Panc1 (cell line): Measurements from ENCODE around the gene SYT2. TPM values are rescaled to one million over a fixed set of nuclear protein-coding genes. Genes with fewer than 3 reads are reported as not detected.

Experiments
- ATAC-seq: fragments of 200-7000 bp; cut with Tn5 transposase; 2 replicates; pipeline ENCODE4 v1.9.1; 2020; ENCODE audit warnings: mild to moderate bottlenecking, moderate library complexity
- BruUV-seq: library from RNA; stranded (reverse); fragments of 400-500 nt; replicated peaks from 2 replicates; lab custom pipeline; 2021; lab: Mats Ljungman, UMichigan
- CTCF ChIA-PET: fragments of 300-600 bp; sonication (Branson Sonifier 250); formaldehyde crosslinking; loops from one replicate; lab custom pipeline; 2022; ENCODE audit warnings: antibody characterized with exemption; lab: Charles Lee
- POLR2A ChIA-PET: fragments of 300-600 bp; sonication (Branson Sonifier 250); formaldehyde crosslinking; loops from one replicate; lab custom pipeline; 2022; ENCODE audit warnings: antibody characterized with exemption; lab: Charles Lee
- DNase-seq: peaks from one replicate; pipeline ENCODE4 v3.0.0-alpha.2; 2010; ENCODE audit warnings: low read depth, low spot score
- H3K27ac ChIP-seq: 2 replicates; pipeline ENCODE4 v1.5.1; 2011; ENCODE audit warnings: mild to moderate bottlenecking, low read length, inconsistent platforms
- H3K27me3 ChIP-seq: fragments of 200-500 bp; sonication (Bioruptor generic); 2 replicates; pipeline ENCODE4 v1.6.0; 2014; ENCODE audit warnings: low read length, inconsistent platforms; ENCODE audit not compliant: control insufficient read depth, insufficient read depth
- H3K36me3 ChIP-seq: fragments of 200-500 bp; sonication (Bioruptor generic); 2 replicates; pipeline ENCODE4 v1.5.1; 2014; ENCODE audit warnings: inconsistent platforms, mild to moderate bottlenecking, low read length, moderate library complexity; ENCODE audit not compliant: control insufficient read depth, insufficient read depth
- H3K4me1 ChIP-seq: 2 replicates; pipeline ENCODE4 v1.5.1; 2011; ENCODE audit warnings: inconsistent platforms, mild to moderate bottlenecking, low read length, moderate library complexity; ENCODE audit not compliant: control insufficient read depth, insufficient read depth
- H3K4me3 ChIP-seq, 2 experiments: 2 replicates each; pipeline ENCODE4 v1.5.1; 2011 to 2012; ENCODE audit warnings: low read depth in 2 of 2, low read length in 2 of 2, mild to moderate bottlenecking in 2 of 2, inconsistent platforms in 1 of 2, moderate library complexity in 1 of 2
- H3K9me3 ChIP-seq: fragments of 200-500 bp; sonication (Bioruptor generic); 2 replicates; pipeline ENCODE4 v1.5.1; 2014; ENCODE audit warnings: low read depth, mild to moderate bottlenecking, inconsistent platforms, low read length, moderate library complexity; ENCODE audit not compliant: control insufficient read depth, insufficient read depth
- CTCF ChIP-seq: fragments of 450-650 bp; IDR thresholded peaks from 2 replicates; pipeline ENCODE4 v1.5.1; 2017; ENCODE audit warnings: mild to moderate bottlenecking
- POLR2AphosphoS5 ChIP-seq: IDR thresholded peaks from 2 replicates; pipeline ENCODE4 v1.6.1; 2012; ENCODE audit warnings: mild to moderate bottlenecking, low read depth, low read length, moderate library complexity
- REST ChIP-seq, 2 experiments: IDR thresholded peaks; 2 replicates each; pipeline ENCODE4 v1.6.1; 2011 to 2012; ENCODE audit warnings: low read depth in 2 of 2, control low read depth in 1 of 2, low read length in 1 of 2, mild to moderate bottlenecking in 1 of 2, moderate library complexity in 1 of 2; ENCODE audit not compliant: insufficient read depth in 1 of 2
- SIN3A ChIP-seq: IDR thresholded peaks from 2 replicates; pipeline ENCODE4 v1.6.1; 2012; ENCODE audit warnings: low read depth, mild to moderate bottlenecking, low read length, moderate library complexity, borderline replicate concordance; ENCODE audit not compliant: insufficient read depth
- TCF7L2 ChIP-seq: IDR thresholded peaks from 2 replicates; pipeline ENCODE4 v1.6.1; 2011; ENCODE audit warnings: mild to moderate bottlenecking, low read depth, low read length, inconsistent platforms
- in situ Hi-C: cut with HindIII; loops from 2 replicates; pipeline ENCODE4 v1.10.0; 2016; ENCODE audit warnings: low sequenced_read_pairs, low pct_unique_long_range_greater_than_20kb
- intact Hi-C: fragments of 100-400 bp; cut with micrococcal nuclease; formaldehyde crosslinking; loops from one replicate; pipeline ENCODE4 v1.10.0; 2022; ENCODE audit not compliant: unreplicated experiment
- total RNA-seq: library from RNA; stranded (reverse); gene quantifications from one replicate; pipeline ENCODE4 v1.2.1, GENCODE V29; 2021; ENCODE audit not compliant: unreplicated experiment

The SYT2 gene
- total RNA-seq, 1 experiment from 2014 or later: 0.03 TPM

- DNase-seq (no peak), ATAC-seq (no peak)
- POLR2A ChIA-PET: interaction anchor here (0.5 to 0.8 kb wide), 2 partner anchors 36 to 645 kb away, joined by 3 to 10 read pairs; no protein-coding TSS in a partner anchor
- CTCF ChIA-PET: no interaction called here
- TF ChIP-seq SIN3A (no peak), POLR2AphosphoS5 (no peak), CTCF (no peak), REST (IDR thresholded peaks at IDR 0.05; ENCODE audit: insufficient read depth in 1 of 2, low read depth in 2 of 2, low read length in 1 of 2) (no peak), TCF7L2 (no peak)
- in situ Hi-C loops (no loop called here), intact Hi-C loops (loop anchor here (10.0 kb wide), 2 partner anchors 104 to 244 kb away; no protein-coding TSS in a partner anchor)
- Histone ChIP-seq H3K4me1 (no peaks in the 10 kb centered on the region), H3K4me3 (no peak overlapping the region), H3K36me3 (peaks cover 69% of the 10 kb centered on the region), H3K27me3 (no peaks in the 10 kb centered on the region), H3K9me3 (no peaks in the 10 kb centered on the region), H3K27ac (no peak overlapping the region)
- no TSS peak for BruUV-seq
Observed at GRCh38 chr1:202750761-202751160, 40.5 kb upstream of the SYT2 start.

- Histone ChIP-seq H3K27ac (no peak overlapping the region), H3K27me3 (no peaks in the 10 kb centered on the region), H3K9me3 (no peaks in the 10 kb centered on the region), H3K4me1 (no peaks in the 10 kb centered on the region), H3K36me3 (peaks cover 69% of the 10 kb centered on the region), H3K4me3 (no peak overlapping the region)
- DNase-seq: no peak
- CTCF ChIA-PET: no interaction called here
- TF ChIP-seq TCF7L2: no peak
- TF ChIP-seq SIN3A: no peak
- TF ChIP-seq CTCF: no peak
- TF ChIP-seq REST (IDR thresholded peaks at IDR 0.05; ENCODE audit: insufficient read depth in 1 of 2, low read depth in 2 of 2, low read length in 1 of 2): no peak
- no peak for ATAC-seq
- no TSS peak for BruUV-seq
- POLR2A ChIA-PET: no interaction called here
- intact Hi-C loops: loop anchor here (10.0 kb wide), 2 partner anchors 105 to 245 kb away; no protein-coding TSS in a partner anchor
- in situ Hi-C loops: no loop called here
Observed at GRCh38 chr1:202750024-202750423, 39.8 kb upstream of the SYT2 start.
